Neural progenitor cell (in vitro differentiated cells): ENCODE results near the gene CYP26B1.

ENCODE experiments used
- CTCF ChIP-seq: fragments of 200-600 bp; sonication (generic); IDR thresholded peaks from 2 replicates; pipeline ENCODE4 v1.5.1; 2017; ENCODE audit warnings: antibody characterized with exemption, mild to moderate bottlenecking
- EZH2 ChIP-seq: fragments of 200-600 bp; sonication (generic); IDR thresholded peaks from 2 replicates; pipeline ENCODE4 v1.6.1; 2017; ENCODE audit warnings: antibody characterized with exemption, mild to moderate bottlenecking, moderate library complexity
- EZH2phosphoT487 ChIP-seq: fragments of 200-600 bp; sonication (generic); IDR thresholded peaks from 2 replicates; pipeline ENCODE4 v1.6.1; 2017; ENCODE audit warnings: antibody characterized with exemption

GRCh38 chr2:72183466-72183865 lies 35.8 kb upstream of the CYP26B1 start:
- TF ChIP-seq CTCF (no peak), EZH2phosphoT487 (no peak), EZH2 (no peak)
